GDM1 (cell line): ENCODE data around the gene NSMCE4A.
"Not testable (repeated sequence)": the region's sequence is repeated elsewhere in the genome, so short reads cannot be mapped to it uniquely, and the experiment has no call there.

Source experiments
- DNase-seq: peaks from one replicate; lab custom pipeline; 2025; lab: John Stamatoyannopoulos, UW

The NSMCE4A gene

DNA sequence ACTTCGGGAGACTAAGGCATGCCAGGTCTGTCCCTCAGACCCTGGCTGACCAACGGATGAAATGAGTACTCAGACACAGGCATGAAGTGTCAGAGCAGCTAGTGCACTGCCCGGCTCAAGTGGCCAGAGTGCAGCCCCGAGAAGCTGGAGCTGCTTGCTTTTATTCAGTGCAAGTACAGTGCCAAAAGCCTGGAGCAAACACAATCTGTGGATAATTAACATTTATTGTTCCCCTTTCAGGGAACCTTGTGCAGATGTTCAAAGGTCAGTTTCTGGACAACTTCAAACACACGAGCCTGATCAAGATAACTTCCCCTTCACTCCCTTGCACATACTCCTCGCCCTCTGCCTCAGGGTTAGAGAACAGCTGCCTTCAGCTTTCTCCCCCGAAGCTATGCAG, 39.3 kb downstream of the NSMCE4A start:
- DNase-seq: no peak

GRCh38 chr10:121930268-121931085, 44.5 kb downstream of the NSMCE4A start:
- not testable (repeated sequence) for DNase-seq

GRCh38 chr10:121929585-121930267, 45.3 kb downstream of the NSMCE4A start:
- not testable (repeated sequence) for DNase-seq

DNA sequence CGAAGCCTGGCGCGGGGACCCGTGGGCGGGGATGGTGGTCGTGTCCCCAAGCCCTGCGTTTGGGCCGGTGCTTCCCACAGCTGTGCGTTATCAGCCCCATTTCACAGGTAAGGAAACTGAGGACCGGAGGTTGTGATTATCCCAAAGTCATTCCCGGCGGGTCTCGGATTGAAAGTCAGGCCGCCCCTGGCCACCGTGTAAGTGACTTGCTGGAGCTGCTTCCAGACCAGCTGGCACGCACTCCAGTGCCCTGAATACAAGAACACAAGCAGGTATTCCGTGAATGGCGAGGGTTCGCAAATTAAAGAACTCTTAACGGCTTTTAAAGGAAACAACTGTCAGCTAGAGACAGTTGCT, 46.5 kb downstream of the NSMCE4A start:
- DNase-seq: no peak

DNA sequence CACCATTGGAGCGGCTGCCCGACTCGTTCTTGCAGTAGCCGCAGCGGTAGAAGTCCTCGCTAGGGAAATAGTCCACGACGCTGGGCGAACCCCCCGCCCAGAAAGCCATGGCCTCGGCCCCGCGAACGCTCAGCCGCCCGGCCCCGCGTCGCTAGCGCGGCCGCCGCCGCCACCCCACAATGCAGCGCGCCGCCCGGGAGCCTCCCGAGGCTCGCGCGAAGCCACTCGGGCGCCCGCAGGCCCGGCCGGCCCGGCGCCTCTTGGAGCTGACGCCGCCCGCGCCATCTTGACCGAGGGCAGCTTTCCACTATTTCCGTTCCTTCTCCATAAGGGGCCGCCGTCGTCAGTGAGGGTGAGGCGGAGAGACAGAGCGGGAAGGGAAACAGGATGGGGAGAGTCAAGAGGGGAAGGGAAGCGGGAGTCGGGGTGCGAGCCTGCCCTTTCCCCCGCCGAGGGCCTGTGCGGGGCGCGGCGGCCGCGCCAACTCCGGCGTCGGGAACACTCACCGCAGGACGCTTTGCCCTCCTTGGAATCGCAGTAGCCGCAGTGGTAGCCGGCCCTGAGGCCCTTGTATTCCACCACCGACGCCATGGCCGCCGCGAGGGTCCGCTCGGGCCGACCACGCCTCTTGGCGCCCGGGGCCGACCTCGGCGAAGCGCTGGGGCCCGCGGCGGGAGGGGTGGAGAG, 47.0 kb downstream of the NSMCE4A start, which contains the start of gene ATE1:
Gene ATE1, minus strand, starts transcription at position 191 of the 687 bp plus-strand sequence. Its CDS starts 82 bp downstream, at position 109.
- DNase-seq: peak; percentile 87

DNA sequence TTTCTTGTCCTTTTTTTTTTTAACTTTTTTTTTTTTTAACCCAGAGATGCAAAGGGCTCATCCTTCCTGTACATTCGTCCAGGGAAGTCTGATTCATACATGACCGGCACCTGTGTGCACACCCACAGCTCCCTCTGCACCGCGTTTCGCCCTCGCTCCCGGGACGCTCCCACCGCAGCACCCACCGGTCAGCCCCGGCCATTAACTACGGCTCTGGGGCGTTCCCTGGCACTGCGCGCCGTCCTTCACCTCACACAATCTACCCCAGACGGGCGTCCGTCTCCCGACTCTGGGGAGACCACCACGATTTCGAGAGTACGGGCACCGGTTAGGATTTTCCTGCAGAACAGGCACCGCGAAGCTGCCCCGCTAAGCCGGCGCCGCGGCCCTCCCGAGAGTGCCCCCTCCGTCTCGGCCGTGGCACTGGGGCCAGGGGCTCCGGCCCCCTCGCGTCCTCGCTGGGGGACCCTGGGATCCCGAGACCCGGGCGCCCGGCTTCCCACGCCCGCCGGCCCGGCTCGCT, 47.6 kb downstream of the NSMCE4A start:
- DNase-seq: no peak

DNA sequence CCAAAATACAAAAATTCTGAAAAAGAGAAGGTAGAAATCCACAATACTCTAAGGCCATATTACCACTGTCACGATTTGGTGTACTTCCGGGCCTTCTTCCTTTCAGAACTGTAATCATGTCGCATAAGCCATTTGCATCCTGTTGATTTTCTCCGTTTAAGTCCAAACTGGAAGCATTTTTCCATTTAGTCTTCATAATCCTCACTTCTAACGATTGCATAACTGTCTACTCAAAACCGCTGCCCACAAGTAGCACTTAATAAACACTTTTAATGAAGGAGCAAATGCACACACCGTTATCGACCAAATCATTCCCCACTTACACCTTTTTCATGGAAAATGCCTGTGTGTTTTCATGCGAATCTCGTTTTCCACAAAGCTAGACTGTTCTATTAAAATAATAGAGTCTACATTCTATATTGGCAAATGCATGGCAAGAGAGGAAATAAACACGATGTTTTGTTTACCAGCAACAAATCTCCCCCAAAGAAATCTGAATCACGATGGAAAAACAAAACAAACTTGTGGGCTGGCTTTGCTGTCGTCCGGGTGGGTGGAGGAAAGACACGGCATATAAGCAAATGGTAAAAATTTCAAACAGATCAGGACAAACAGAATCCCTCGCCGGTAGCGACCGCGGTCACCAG, 48.2 kb downstream of the NSMCE4A start:
- no peak for DNase-seq

DNA sequence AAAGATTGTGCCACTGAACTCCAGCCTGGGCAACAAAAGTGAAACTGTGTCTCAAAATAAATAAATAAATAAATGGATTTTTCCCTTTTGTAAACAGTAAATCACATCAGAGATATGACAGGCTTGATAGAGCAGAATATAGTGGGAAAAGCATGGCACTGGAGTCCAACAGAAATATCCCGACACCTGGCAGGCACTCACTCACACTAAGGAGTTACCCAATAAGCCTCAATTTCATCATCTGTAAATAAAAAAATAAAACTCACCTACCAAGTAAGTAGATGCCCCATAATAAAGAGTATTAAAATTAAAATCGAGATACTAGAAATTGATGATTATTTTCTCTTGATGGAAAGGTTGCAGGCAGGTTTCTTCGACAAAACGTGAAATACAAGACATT, 48.9 kb downstream of the NSMCE4A start:
- no peak for DNase-seq

DNA sequence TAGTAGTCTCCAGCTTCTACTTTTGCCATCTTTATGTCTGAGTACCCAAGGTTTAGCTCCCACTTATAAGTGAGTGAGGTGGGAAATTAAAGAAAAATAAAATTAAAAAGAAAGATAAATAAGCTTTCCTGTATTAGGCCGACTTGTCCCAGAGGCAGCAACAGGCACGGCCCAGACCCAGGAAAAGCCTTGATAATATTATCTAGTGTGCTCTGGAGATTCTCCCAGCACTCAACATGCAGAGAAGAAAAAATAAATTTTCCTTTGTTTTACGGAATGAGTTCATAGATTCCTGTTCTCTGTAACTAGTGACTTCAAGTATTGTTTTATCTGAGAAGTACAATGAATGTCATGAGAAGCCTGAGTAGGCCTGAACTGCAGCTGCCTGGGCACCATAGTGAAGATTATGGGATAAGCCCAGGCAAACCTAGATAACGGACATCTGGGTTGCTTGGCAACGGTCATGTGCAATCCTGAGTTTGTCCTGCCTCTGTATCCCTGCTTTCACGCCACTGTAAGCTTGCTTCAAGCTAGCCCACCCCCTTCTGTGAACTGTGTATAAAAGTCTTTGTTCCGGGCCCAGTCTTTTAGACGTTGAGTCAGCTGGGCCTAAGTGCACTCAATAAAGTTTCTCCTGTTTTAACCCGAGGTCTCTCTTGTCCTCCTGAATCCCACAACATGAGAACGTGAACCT, 53.6 kb downstream of the NSMCE4A start:
- DNase-seq: no peak

- DNase-seq: no peak
Observed at GRCh38 chr10:121919666-121920065, 55.4 kb downstream of the NSMCE4A start.

DNA sequence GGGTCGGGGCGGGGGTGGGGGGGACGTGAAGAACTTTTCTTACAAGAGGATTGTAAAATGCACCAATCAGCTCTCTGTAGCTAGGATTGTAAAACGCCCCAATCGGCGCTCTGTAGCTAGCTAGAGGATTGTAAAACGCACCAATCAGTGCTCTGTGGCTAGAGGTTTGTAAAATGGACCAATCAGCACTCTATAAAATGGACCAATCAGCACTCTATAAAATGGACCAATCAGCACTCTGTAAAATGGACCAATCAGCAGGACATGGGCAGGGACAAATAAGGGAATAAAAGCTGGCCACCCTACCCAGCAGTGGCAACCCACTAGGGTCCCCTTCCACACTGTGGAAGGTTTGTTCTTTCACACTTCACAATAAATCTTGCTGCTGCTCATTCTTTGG, 56.2 kb downstream of the NSMCE4A start:
- DNase-seq: not testable (repeated sequence)

GRCh38 chr10:121914661-121915060, 60.4 kb downstream of the NSMCE4A start:
- no peak for DNase-seq

DNA sequence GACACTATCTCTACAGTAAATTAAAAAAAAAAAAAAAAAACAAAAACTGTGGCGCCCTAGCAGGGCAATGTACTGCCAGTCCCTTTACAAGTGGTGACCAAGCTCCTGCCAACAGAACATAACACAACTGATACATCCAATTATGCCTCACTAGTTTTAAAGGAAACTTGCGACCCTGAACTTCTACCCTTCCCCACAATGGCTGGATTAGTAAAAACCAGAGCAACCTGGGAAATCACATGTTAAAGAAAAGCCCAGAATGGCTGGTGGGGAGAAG, 63.7 kb downstream of the NSMCE4A start:
- no peak for DNase-seq

- DNase-seq: no peak
Observed at GRCh38 chr10:121910673-121911420, 64.2 kb downstream of the NSMCE4A start.
